MM.1S (cell line): ENCODE data around the gene PLCB1.

Source experiments
- DNase-seq: peaks from one replicate; pipeline ENCODE4 v3.0.0-alpha.2; 2015
- H2AFZ ChIP-seq: fragments of 300-600 bp; sonication (generic); 2 replicates; pipeline ENCODE4 v1.6.0; 2016; ENCODE audit warnings: antibody characterized with exemption, low read length
- H3F3A ChIP-seq: fragments of 300-600 bp; sonication (generic); 2 replicates; pipeline ENCODE4 v1.6.1; 2016; ENCODE audit warnings: mild to moderate bottlenecking, antibody characterized with exemption, low read length, moderate library complexity, mixed read lengths; ENCODE audit not compliant: insufficient read depth
- H3K27ac ChIP-seq: fragments of 300-600 bp; sonication (generic); 2 replicates; pipeline ENCODE4 v1.5.1; 2016; ENCODE audit warnings: mild to moderate bottlenecking, low read length
- H3K27me3 ChIP-seq: fragments of 300-600 bp; sonication (generic); replicated peaks from 2 replicates; pipeline ENCODE4 v1.6.0; 2016; ENCODE audit warnings: low read length; ENCODE audit not compliant: insufficient read depth
- H3K36me3 ChIP-seq: fragments of 300-600 bp; sonication (generic); replicated peaks from 2 replicates; pipeline ENCODE4 v1.6.1; 2016; ENCODE audit warnings: mild to moderate bottlenecking, low read length, mixed read lengths; ENCODE audit not compliant: insufficient read depth
- H3K4me1 ChIP-seq: fragments of 300-600 bp; sonication (generic); 2 replicates; pipeline ENCODE4 v1.6.1; 2016; ENCODE audit warnings: low read length, mixed read lengths
- H3K4me2 ChIP-seq: fragments of 300-600 bp; sonication (generic); 2 replicates; pipeline ENCODE4 v1.6.0; 2016; ENCODE audit warnings: low read depth, low read length
- H3K4me3 ChIP-seq: fragments of 300-600 bp; sonication (generic); 2 replicates; pipeline ENCODE4 v1.5.1; 2016; ENCODE audit warnings: low read length, mixed read lengths
- H3K79me2 ChIP-seq: fragments of 300-600 bp; sonication (generic); 2 replicates; pipeline ENCODE4 v1.6.1; 2016; ENCODE audit warnings: mixed run types, low read length, mixed read lengths
- H3K9ac ChIP-seq: fragments of 300-600 bp; sonication (generic); 2 replicates; pipeline ENCODE4 v1.6.1; 2016; ENCODE audit warnings: low read length, mixed read lengths
- H3K9me2 ChIP-seq: fragments of 300-600 bp; sonication (generic); replicated peaks from 2 replicates; pipeline ENCODE4 v1.6.1; 2016; ENCODE audit warnings: mild to moderate bottlenecking, low read length, mixed read lengths; ENCODE audit not compliant: insufficient read depth
- H3K9me3 ChIP-seq: fragments of 300-600 bp; sonication (generic); replicated peaks from 2 replicates; pipeline ENCODE4 v1.6.1; 2016; ENCODE audit warnings: mild to moderate bottlenecking, low read length, mixed read lengths; ENCODE audit not compliant: insufficient read depth
- H4K20me1 ChIP-seq: fragments of 300-600 bp; sonication (generic); 2 replicates; pipeline ENCODE4 v1.6.1; 2016; ENCODE audit warnings: mild to moderate bottlenecking, low read length, moderate library complexity, mixed read lengths; ENCODE audit not compliant: insufficient read depth
- CTCF ChIP-seq: fragments of 300-600 bp; sonication (generic); IDR thresholded peaks from 2 replicates; pipeline ENCODE4 v1.5.1; 2016; ENCODE audit warnings: antibody characterized with exemption, low read length, mixed read lengths
- EZH2 ChIP-seq: fragments of 300-600 bp; sonication (generic); optimal IDR thresholded peaks from 2 replicates; pipeline ENCODE3; 2017; ENCODE audit warnings: low read depth, mild to moderate bottlenecking, antibody characterized with exemption, low read length, mixed read lengths
- EZH2phosphoT487 ChIP-seq: fragments of 300-600 bp; sonication (generic); IDR thresholded peaks from 2 replicates; pipeline ENCODE4 v1.6.1; 2018; ENCODE audit warnings: antibody characterized with exemption, low read length

The PLCB1 gene

GRCh38 chr20:8777911-8778310, 645.8 kb downstream of the PLCB1 start:
- no peaks in the 10 kb centered on the region for H4K20me1 ChIP-seq

GRCh38 chr20:8778387-8778786, 646.3 kb downstream of the PLCB1 start:
- TF ChIP-seq CTCF (no peak), EZH2 (no peak), EZH2phosphoT487 (no peak)
- Histone ChIP-seq H3K27ac (no peak overlapping the region), H3K4me3 (no peak overlapping the region)

More at GRCh38 chr20:8777911-8778310, 645.8 kb downstream of the PLCB1 start:
- Histone ChIP-seq H3K9me3 (no peaks in the 10 kb centered on the region), H3K79me2 (no peaks in the 10 kb centered on the region), H3K27me3 (no peaks in the 10 kb centered on the region), H3K4me1 (no peaks in the 10 kb centered on the region), H3K4me2 (no peak overlapping the region), H3K9ac (no peak overlapping the region), H3F3A (no peaks in the 10 kb centered on the region), H2AFZ (no peak overlapping the region), H3K27ac (no peak overlapping the region), H3K4me3 (no peak overlapping the region), H3K9me2 (no peaks in the 10 kb centered on the region), H3K36me3 (no peaks in the 10 kb centered on the region)
- no peak for DNase-seq
- no peak for TF ChIP-seq EZH2phosphoT487
- no peak for TF ChIP-seq CTCF
- no peak for TF ChIP-seq EZH2

GRCh38 chr20:8780915-8781314, 648.8 kb downstream of the PLCB1 start:
- Histone ChIP-seq H3K27me3 (no peaks in the 10 kb centered on the region), H4K20me1 (no peaks in the 10 kb centered on the region), H3K4me1 (no peaks in the 10 kb centered on the region), H3K4me2 (no peak overlapping the region), H2AFZ (no peak overlapping the region), H3K79me2 (no peaks in the 10 kb centered on the region), H3F3A (no peaks in the 10 kb centered on the region), H3K36me3 (no peaks in the 10 kb centered on the region), H3K4me3 (no peak overlapping the region), H3K27ac (no peak overlapping the region), H3K9ac (no peak overlapping the region), H3K9me3 (no peaks in the 10 kb centered on the region), H3K9me2 (no peaks in the 10 kb centered on the region)
- TF ChIP-seq EZH2 (no peak), EZH2phosphoT487 (no peak), CTCF (no peak)
- DNase-seq, result no peak

More at GRCh38 chr20:8778387-8778786, 646.3 kb downstream of the PLCB1 start:
- no peaks in the 10 kb centered on the region for H3K79me2 ChIP-seq
- H3F3A ChIP-seq, result no peaks in the 10 kb centered on the region
- no peaks in the 10 kb centered on the region for H3K36me3 ChIP-seq
- H3K4me1 ChIP-seq, result no peaks in the 10 kb centered on the region
- no peak for DNase-seq
- H3K4me2 ChIP-seq, result no peak overlapping the region
- no peaks in the 10 kb centered on the region for H3K9me3 ChIP-seq
- no peaks in the 10 kb centered on the region for H3K9me2 ChIP-seq
- no peak overlapping the region for H2AFZ ChIP-seq
- H3K27me3 ChIP-seq, result no peaks in the 10 kb centered on the region
- H3K9ac ChIP-seq, result no peak overlapping the region
- no peaks in the 10 kb centered on the region for H4K20me1 ChIP-seq
